ENCODE data around the gene GAB1.

Gene GAB1

DNA sequence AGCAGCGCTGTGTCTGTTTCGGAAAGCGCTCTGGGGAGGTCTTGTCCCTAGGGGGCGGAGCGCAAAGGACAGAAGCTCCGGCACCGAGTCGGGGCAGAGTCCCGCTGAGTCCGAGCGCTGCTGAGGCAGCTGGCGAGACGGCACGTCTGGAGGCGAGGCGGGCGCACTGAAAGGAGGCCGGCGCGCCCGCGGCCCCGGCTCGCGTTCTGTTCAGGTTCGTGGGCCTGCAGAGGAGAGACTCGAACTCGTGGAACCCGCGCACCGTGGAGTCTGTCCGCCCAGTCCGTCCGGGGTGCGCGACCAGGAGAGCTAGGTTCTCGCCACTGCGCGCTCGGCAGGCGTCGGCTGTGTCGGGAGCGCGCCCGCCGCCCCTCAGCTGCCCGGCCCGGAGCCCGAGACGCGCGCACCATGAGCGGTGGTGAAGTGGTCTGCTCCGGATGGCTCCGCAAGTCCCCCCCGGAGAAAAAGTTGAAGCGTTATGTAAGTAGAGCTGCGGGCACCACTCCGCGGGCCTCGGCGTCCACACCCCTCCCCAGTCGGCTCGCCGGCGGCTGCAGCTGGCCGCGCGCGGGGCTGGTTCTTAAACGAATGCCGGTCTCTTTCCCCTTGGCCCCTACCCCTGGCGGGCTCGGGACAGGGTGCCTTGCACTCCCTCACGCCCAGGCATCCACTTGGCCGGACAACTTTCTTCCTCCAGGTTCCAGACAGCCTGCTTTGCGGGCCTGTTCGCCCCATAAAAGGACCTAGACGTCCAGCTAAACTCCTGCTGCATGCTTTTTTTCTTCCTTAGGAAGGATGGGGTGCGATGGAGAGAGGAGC lies at the start of gene GAB1:
Gene GAB1, plus strand, starts transcription at position 96 of the 819 bp plus-strand sequence. Its CDS starts 313 bp downstream, at position 409.
- DNase-seq = no peak

DNA sequence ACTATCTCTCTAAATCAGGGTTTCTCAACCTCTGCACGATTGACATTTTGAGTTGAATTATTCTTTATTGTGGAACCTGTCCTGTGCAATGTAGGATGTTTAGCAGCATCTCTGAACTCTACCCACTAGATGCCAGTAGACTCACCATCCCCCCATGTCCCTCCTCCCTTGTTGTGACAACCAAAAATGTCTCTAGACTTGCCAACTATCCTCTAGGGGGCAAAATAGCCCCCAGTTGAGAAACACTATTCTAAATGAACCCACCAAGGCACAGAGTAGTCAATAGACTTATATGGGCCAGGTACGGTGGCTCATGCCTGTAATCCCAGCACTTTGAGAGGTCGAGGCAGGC lies 49.1 kb upstream of the GAB1 start:
- DNase-seq = no peak

- DNase-seq = no peak
Measured at GRCh38 chr4:143288171-143288570, 48.5 kb upstream of the GAB1 start.

GRCh38 chr4:143289370-143289769 lies 47.3 kb upstream of the GAB1 start:
- DNase-seq = no peak

GRCh38 chr4:143291314-143291713 lies 45.4 kb upstream of the GAB1 start:
- DNase-seq = no peak

DNA sequence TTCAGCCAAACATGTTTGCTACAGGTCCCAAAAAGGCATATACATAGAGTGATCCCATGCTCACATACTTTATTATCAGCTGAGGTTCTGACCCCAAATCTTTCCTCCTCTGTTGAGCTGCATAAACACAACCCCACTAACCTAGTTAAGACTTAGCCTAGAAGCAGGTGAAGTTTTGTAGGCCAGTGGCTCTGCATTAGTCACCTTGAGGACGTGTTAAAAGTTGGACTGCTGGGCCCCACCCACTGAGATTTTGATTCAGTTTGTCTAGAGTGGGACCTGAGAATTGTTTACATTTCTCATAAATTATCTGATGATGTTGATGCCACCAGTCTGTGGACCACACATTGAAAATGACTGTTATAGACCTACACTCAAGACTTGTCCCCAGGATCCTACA lies 43.8 kb upstream of the GAB1 start:
- DNase-seq = no peak

DNA sequence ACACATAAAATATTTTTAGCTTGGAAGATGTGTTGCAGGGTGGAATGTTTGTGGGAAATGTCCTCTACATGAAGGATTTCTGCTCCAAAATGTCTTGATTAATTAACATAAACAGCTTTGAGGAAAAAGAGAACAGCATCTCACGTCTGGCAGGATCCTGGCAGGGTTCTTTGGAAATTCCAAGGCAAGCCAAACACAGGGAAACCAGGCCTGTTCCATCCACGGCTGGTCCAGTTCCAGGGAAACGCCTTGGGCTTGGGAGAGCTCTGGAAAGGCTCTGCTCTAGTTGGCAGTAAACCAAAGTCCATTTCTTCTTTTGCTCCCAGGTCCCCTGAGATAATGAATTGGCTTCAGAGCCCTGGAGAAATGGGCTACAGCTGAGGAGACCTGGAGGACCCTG lies 42.4 kb upstream of the GAB1 start:
- no peak for DNase-seq

GRCh38 chr4:143294710-143295275 lies 41.9 kb upstream of the GAB1 start:
- DNase-seq = no peak

- DNase-seq = no peak
Measured at GRCh38 chr4:143296397-143297067, 40.1 kb upstream of the GAB1 start.

GRCh38 chr4:143300860-143301259 lies 35.8 kb upstream of the GAB1 start:
- DNase-seq = no peak

DNA sequence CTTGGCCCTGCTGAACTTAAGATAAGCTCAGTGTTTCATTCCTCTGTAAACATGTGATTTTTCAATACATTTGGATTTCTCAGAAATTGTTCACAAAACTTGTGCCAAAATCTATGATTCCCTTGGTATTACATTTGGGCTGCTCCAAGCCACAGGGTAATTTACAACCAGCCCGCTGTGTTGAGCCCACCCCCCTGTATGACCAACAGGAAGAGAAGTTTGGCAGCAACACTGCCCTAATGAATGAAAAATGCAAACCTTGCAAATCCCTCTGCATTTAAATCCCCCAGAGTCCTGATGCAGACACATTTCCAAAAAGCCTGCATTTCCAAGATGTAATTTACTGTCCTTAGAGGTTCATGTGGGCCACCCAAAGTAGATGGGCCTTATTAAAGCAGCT lies 34.1 kb upstream of the GAB1 start:
- no peak for DNase-seq

DNA sequence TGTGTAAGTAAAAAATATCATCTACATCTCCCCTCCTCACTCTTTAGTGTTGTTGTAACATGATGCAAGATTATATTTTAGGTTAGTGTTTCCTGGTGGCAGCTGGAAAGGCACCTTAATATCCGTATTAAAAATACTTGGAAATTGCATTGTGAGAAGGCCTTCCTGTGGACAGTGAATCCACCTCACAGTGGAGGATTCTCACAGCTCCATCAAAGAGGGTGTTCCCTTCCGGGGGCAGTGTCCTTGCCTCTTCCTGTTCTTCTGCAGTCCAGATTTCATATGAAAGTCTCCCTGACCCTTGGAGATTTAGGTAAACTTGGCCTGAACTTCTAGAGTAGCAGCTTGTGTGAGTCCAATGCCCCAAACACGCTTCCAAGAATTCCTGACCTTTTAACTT lies 29.9 kb upstream of the GAB1 start:
- no peak for DNase-seq

DNA sequence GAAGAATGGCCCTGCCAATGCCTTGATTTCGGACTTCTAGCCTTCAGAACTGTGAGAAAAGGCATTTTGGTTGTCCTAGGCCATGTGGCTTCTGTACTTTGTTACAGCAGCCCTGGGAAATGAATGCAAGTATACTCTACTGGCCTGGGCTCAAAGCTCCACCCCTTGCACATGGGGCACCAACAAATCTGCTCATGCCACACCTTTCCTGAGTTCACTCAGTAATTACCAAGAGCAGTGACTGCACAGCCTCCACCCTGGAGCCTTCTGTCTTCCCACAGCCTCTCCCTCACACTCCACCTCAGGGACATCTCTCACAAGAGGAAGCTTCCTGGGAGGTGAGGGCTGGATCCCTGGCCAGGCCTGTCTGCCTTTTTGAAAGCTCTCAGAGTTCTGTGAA lies 29.1 kb upstream of the GAB1 start:
- DNase-seq = no peak

- no peak for DNase-seq
Measured at GRCh38 chr4:143308377-143308776, 28.3 kb upstream of the GAB1 start.

DNA sequence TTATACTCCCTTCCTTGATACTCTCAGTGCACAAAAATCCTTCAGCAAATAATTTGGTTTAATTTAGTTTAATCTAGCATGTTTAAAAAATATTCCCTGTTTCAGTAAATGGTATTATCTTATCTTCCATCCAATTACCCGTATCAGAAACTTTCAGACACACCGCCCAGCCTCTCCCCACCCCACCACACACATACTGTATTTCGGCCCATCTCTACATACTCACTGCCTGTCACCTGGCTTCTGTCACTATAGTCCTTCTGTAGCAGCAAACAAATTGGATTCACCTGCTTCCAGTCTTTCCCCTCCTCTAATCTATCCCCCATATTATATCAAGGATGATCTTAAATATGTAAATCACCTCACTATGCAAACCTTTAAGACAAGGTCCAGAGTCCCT lies 24.8 kb upstream of the GAB1 start:
- DNase-seq = no peak

DNA sequence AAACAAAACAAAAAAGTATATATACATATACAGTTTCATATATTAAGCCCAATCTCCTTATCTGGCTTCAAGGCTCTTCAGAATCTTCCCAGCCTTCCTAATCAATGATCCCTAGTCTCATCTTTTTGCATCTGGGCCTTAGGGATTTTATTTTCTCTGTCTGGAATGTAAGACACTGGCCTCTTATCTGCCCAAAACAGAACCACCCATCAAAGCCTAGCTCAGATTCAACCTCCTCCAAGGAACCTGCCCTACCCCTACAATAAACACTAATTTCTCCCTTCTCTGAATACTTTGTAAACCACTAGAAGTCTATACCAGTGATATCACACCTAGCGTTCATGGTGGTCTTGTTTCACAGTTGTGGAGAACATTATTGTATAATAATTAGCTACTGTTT lies 23.2 kb upstream of the GAB1 start:
- DNase-seq = no peak

GRCh38 chr4:143313996-143314395 lies 22.7 kb upstream of the GAB1 start:
- no peak for DNase-seq

- DNase-seq = no peak
Measured at GRCh38 chr4:143320113-143320512, 16.6 kb upstream of the GAB1 start.

DNA sequence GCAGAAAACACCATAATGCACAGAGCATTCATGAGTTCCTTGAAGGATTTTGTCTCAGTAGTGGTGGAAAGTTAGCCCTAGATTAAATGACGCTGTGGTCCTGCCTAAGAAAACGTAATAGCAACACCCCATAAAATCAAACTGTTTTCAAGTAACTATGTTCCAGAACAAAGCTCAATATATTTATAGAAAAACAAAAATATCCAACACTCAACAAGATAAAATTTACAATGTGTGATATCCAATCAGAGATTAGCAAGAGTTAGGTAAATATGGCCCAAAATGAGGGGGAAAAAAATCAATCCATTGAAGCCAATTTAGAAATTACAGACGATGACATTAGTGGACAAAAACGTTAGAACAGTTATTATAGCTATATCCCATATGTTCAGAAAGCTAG lies 9.9 kb upstream of the GAB1 start:
- DNase-seq = no peak

DNA sequence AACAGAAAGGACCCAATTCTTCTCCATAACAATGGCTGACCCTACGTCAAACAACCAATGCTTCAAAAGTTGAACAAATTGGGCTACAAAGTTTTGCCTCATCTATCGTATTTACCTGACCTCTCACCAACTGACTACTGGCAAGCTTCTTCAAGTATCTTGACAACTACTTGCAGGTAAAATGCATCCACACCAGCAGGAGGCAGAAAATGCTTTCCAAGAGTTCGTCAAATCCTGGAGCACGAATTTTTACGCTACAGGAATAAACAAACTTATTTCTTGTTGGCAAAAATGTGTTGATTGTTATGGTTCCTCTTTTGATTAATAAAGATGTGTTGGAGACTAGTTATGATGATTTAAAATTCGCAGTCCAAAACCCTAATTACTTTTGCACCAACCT lies 6.7 kb upstream of the GAB1 start:
- DNase-seq = no peak

DNA sequence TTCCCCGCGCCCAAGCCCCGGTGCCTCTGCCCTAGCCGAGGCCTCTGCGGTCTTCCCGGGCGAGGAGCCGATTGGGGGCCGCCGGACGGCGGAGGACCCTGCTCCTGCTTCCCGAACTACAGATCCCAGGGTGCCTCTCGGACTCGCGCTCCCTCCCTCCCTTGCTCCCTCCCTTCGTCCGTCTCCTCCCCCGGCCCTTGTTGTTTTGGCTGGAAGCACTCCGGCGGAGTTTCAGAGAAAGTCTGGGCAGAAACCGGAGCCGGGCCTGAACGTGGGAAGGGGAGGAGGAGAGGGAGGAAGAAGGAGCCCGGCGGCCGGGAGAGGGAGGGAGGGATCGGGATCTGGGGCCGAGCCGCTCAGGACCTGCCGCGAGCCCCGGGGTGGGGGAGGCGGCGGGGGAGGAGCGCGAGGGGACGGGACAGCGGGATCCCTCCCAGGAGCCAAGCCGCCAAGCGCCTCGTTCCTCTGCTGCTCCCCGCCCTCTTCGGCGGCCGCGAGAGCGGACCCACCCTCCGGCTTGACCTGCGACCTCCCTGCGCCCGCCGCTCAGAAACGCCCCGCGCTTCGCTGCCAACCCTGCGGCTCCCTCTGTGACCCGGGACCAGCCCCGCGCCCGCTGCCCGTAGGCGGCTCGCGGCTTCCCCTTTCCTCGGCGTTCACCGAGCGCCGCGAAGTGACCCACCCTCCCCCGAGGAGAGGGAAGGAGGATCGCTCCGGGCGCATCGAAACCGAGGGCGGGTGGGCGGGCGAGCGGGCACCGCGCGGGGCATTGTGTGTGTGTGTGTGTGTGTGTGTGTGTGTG lies 496 bp upstream of the GAB1 start:
- DNase-seq = peak; percentile 63

DNA sequence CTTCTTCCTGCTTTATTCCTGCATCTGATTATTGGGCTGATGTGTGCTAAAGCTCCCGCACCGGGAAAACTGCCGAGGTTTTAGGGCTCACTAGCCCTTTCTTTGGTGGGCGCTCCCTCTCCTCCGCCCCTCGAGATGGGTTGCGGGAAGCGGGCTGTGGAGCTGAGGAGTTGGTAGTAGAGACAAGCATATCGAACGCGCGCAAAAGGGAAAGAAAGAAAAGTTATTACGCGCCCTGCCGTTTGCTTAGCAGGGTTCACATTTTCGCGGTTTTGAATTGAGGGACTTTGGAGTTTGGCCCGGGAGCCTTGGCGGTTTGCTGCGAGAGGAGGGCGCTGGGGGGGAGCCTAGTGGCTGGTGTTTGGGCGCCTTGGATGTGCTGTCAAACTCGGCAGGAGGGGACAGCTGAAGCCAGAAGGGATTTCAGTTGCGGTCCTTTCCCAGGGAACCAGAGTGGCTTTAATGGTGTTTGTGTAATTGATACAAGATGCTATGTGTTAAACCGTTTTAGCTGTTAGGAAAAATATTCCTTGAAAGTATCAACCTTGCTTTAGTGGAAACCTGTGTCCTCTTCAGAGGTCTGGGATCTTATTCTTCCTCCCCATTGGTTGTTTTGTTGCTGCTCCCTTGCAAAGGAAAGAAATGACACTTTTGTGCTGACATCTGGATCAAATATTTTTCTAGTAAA lies 1.1 kb downstream of the GAB1 start:
- DNase-seq = no peak

DNA sequence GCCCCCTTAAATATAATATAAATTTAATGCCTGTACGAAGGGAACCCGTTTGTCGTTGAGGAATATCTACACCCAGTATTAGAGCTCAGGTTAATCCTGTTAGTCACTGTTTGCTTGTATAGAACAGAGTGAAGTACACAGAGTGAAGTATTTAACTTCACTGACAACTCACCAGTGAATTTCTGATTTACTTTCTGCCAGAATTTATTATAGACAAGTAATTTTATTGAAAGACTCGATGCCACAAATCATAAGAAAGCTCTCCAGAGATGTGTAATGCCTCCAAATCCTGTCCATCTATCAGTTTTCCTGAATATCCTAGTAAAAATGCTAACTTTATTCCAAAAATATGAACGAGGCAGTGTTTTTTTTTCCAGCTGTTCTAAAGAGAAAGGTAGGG lies 1.6 kb downstream of the GAB1 start:
- no peak for DNase-seq

Measured in activated effector memory CD4-positive, alpha-beta T cell treated with anti-CD3 and anti-CD28 coated beads, Interleukin-2, amount 50 U/mL, for 16 hours (primary cell).